Activated CD4-positive, alpha-beta T cell treated with anti-CD3 and anti-CD28 coated beads, Interleukin-2, amount 50 U/mL, for 24 hours (primary cell): ENCODE results near the gene WDR93.
"Not testable (repeated sequence)": the region's sequence is repeated elsewhere in the genome, so short reads cannot be mapped to it uniquely, and the experiment has no call there.

Experiments
- DNase-seq, 2 donors: peaks; one replicate each; pipeline ENCODE4 v3.0.0-alpha.2; 2020; ENCODE audit warnings: low read depth in 1 of 2, low spot score in 1 of 2

Gene WDR93

GRCh38 chr15:89767411-89767915 lies 76.9 kb downstream of the WDR93 start:
- DNase-seq: no peak

GRCh38 chr15:89768071-89768500 lies 77.5 kb downstream of the WDR93 start:
- DNase-seq: no peak

- DNase-seq: no peak
Measured at GRCh38 chr15:89769366-89769765, 78.8 kb downstream of the WDR93 start.

- no peak for DNase-seq
Measured at GRCh38 chr15:89770041-89770440, 79.4 kb downstream of the WDR93 start.

- DNase-seq: no peak
Measured at GRCh38 chr15:89772932-89773583, 82.4 kb downstream of the WDR93 start.

GRCh38 chr15:89774492-89774891 lies 83.9 kb downstream of the WDR93 start:
- DNase-seq: no peak

- DNase-seq: no peak
Measured at GRCh38 chr15:89775815-89776214, 85.2 kb downstream of the WDR93 start.

- DNase-seq: peak; percentile 11 to 30
Measured at GRCh38 chr15:89776274-89777072, 85.9 kb downstream of the WDR93 start, which contains the start of gene MESP2. TSS of gene MESP2 (plus strand) at chr15:89776332. CDS start at chr15:89776358, 26 bp downstream.

GRCh38 chr15:89777073-89777751 lies 86.6 kb downstream of the WDR93 start:
- DNase-seq: no peak

- DNase-seq: no peak
Measured at GRCh38 chr15:89777782-89778380, 87.3 kb downstream of the WDR93 start.

- no peak for DNase-seq
Measured at GRCh38 chr15:89778861-89779260, 88.2 kb downstream of the WDR93 start.

- DNase-seq: no peak
Measured at GRCh38 chr15:89780601-89781000, 90.0 kb downstream of the WDR93 start.

- DNase-seq: no peak
Measured at GRCh38 chr15:89781055-89781454, 90.4 kb downstream of the WDR93 start.

- no peak for DNase-seq
Measured at GRCh38 chr15:89781891-89782618, 91.4 kb downstream of the WDR93 start.

- DNase-seq: not testable (repeated sequence)
Measured at GRCh38 chr15:89782619-89782950, 92.0 kb downstream of the WDR93 start.

GRCh38 chr15:89783111-89783860 lies 92.7 kb downstream of the WDR93 start:
- DNase-seq: no peak

- DNase-seq: no peak
Measured at GRCh38 chr15:89783861-89784685, 93.5 kb downstream of the WDR93 start.

- DNase-seq: no peak
Measured at GRCh38 chr15:89784686-89784960, 94.0 kb downstream of the WDR93 start.

GRCh38 chr15:89785064-89785773 lies 94.6 kb downstream of the WDR93 start:
- DNase-seq: no peak
